WTC11 (cell line): Measurements from ENCODE around the gene CCR2. TPM values are rescaled to one million over a fixed set of nuclear protein-coding genes. Genes with fewer than 3 reads are reported as not detected.
A peak's percentile ranks its signal among the peaks of the same experiment; 100 is the strongest.

Experiments
- ATAC-seq: fragments of 200-7000 bp; cut with Tn5 transposase; 2 replicates; pipeline ENCODE4 v1.10.0; 2021; ENCODE audit warnings: mild to moderate bottlenecking, moderate library complexity
- CTCF ChIA-PET: fragments of 300-600 bp; sonication (Branson Sonifier 250); formaldehyde crosslinking; loops from one replicate; lab custom pipeline; 2021; ENCODE audit warnings: antibody characterized with exemption; lab: Charles Lee
- POLR2A ChIA-PET: fragments of 350-600 bp; sonication (Branson Sonifier 250); formaldehyde crosslinking; loops from one replicate; lab custom pipeline; 2021; ENCODE audit warnings: antibody characterized with exemption; lab: Charles Lee
- DNase-seq: peaks from one replicate; pipeline ENCODE4 v3.0.0; 2021; ENCODE audit warnings: low spot score
- H3K27ac Mint-ChIP-seq: 2 replicates; pipeline ENCODE4 v1.8.0; 2021; ENCODE audit warnings: mixed read lengths
- H3K27me3 Mint-ChIP-seq: 2 replicates; pipeline ENCODE4 v1.8.0; 2021; ENCODE audit warnings: low read depth, mild to moderate bottlenecking, moderate library complexity, mixed read lengths
- H3K36me3 Mint-ChIP-seq: 2 replicates; pipeline ENCODE4 v1.8.0; 2021; ENCODE audit warnings: mixed read lengths
- H3K4me1 Mint-ChIP-seq: 2 replicates; pipeline ENCODE4 v1.8.0; 2022; ENCODE audit warnings: mixed read lengths
- H3K4me3 Mint-ChIP-seq: 2 replicates; pipeline ENCODE4 v1.8.0; 2021; ENCODE audit warnings: mild to moderate bottlenecking, moderate library complexity, mixed read lengths
- H3K9me3 Mint-ChIP-seq: 2 replicates; pipeline ENCODE4 v1.8.0; 2021; ENCODE audit warnings: mixed read lengths
- ATF3 ChIP-seq: sonication (generic); formaldehyde crosslinking; conservative IDR thresholded peaks from 2 replicates; pipeline ENCODE4 v1.8.1; 2022; ENCODE audit warnings: mild to moderate bottlenecking, missing genetic modification reagents
- CREM ChIP-seq: sonication (generic); formaldehyde crosslinking; IDR thresholded peaks from 2 replicates; pipeline ENCODE4 v1.8.1; 2022; ENCODE audit warnings: mild to moderate bottlenecking, missing genetic modification reagents, moderate library complexity
- ESRRA ChIP-seq: sonication (generic); formaldehyde crosslinking; IDR thresholded peaks from 2 replicates; pipeline ENCODE4 v1.8.1; 2022; ENCODE audit warnings: mild to moderate bottlenecking, missing genetic modification reagents, borderline replicate concordance
- ETV6 ChIP-seq: sonication (generic); formaldehyde crosslinking; IDR thresholded peaks from 2 replicates; pipeline ENCODE4 v1.8.1; 2022; ENCODE audit warnings: mild to moderate bottlenecking, missing genetic modification reagents
- GRHL2 ChIP-seq: fragments of 250-450 bp; sonication (Bioruptor Pico); IDR thresholded peaks from 2 replicates; pipeline ENCODE4 v1.8.0; 2022; ENCODE audit warnings: mild to moderate bottlenecking, moderate library complexity; ENCODE audit not compliant: insufficient replicate concordance, severe bottlenecking
- JAZF1 ChIP-seq: fragments of 250-450 bp; sonication (Bioruptor Pico); IDR thresholded peaks from 2 replicates; pipeline ENCODE4 v1.9.0; 2021; ENCODE audit warnings: moderate library complexity, mild to moderate bottlenecking, inconsistent platforms
- JUN ChIP-seq: sonication (generic); formaldehyde crosslinking; IDR thresholded peaks from 2 replicates; pipeline ENCODE4 v1.8.0; 2023; ENCODE audit warnings: mild to moderate bottlenecking, missing genetic modification reagents
- MAX ChIP-seq: sonication (generic); formaldehyde crosslinking; IDR thresholded peaks from 2 replicates; pipeline ENCODE4 v1.8.0; 2022; ENCODE audit warnings: mild to moderate bottlenecking, missing genetic modification reagents
- NFATC4 ChIP-seq: fragments of 250-450 bp; sonication (Bioruptor Pico); IDR thresholded peaks from 2 replicates; pipeline ENCODE4 v1.9.0; 2021; ENCODE audit warnings: mild to moderate bottlenecking
- NR2C2 ChIP-seq: sonication (generic); formaldehyde crosslinking; IDR thresholded peaks from 2 replicates; pipeline ENCODE4 v1.8.0; 2022; ENCODE audit warnings: mild to moderate bottlenecking, missing genetic modification reagents
- RORB ChIP-seq: fragments of 250-450 bp; sonication (Bioruptor Pico); IDR thresholded peaks from 2 replicates; pipeline ENCODE4 v1.9.0; 2021; ENCODE audit warnings: mild to moderate bottlenecking
- USF1 ChIP-seq: sonication (generic); formaldehyde crosslinking; IDR thresholded peaks from 2 replicates; pipeline ENCODE4 v1.8.0; 2022; ENCODE audit warnings: mild to moderate bottlenecking, missing genetic modification reagents
- ZBTB21 ChIP-seq: sonication (generic); formaldehyde crosslinking; IDR thresholded peaks from 2 replicates; pipeline ENCODE4 v1.8.1; 2023; ENCODE audit warnings: mild to moderate bottlenecking, missing genetic modification reagents, borderline replicate concordance
- ZNF138 ChIP-seq: sonication (generic); formaldehyde crosslinking; conservative IDR thresholded peaks from 2 replicates; pipeline ENCODE4 v1.8.1; 2022; ENCODE audit warnings: mild to moderate bottlenecking, moderate library complexity, missing genetic modification reagents
- total RNA-seq: library from RNA; stranded (reverse); gene quantifications from 3 replicates; pipeline ENCODE4 v1.2.3, GENCODE V29; 2021

The CCR2 gene
- total RNA-seq, 1 experiment from 2014 or later: not detected

GRCh38 chr3:46407970-46408369, 54.1 kb downstream of the CCR2 start:
- ChIA-PET CTCF (interaction anchor here (1.5 to 2.7 kb wide), 3 partner anchors 19 to 54 kb away, joined by 3 to 9 read pairs (median 9); no protein-coding TSS in a partner anchor), POLR2A (no interaction called here)
- Mint-ChIP-seq H3K27ac (no peak overlapping the region), H3K4me3 (no peak overlapping the region), H3K9me3 (peaks cover 2% of the 10 kb centered on the region), H3K4me1 (peaks cover 2% of the 10 kb centered on the region; the same call in 1 of the 2 replicates)
- DNase-seq: no peak
- TF ChIP-seq JUN (CRISPR knock-in tag) (no peak), ESRRA (no peak), ETV6 (no peak)
- TF ChIP-seq, all 79 proteins: peak for 0
- Mint-ChIP-seq H3K36me3 (no peaks in the 10 kb centered on the region), H3K27me3 (no peaks in the 10 kb centered on the region)
- ATAC-seq: no peak

- no peaks in the 10 kb centered on the region for H3K27me3 Mint-ChIP-seq
- no peak overlapping the region for H3K4me3 Mint-ChIP-seq
- DNase-seq (peak; percentile 19), ATAC-seq (peak; percentile 38; the same call in 1 of the 2 replicates)
- POLR2A ChIA-PET: no interaction called here
- peaks cover 2% of the 10 kb centered on the region; the same call in 1 of the 2 replicates for H3K4me1 Mint-ChIP-seq
- H3K36me3 Mint-ChIP-seq: no peaks in the 10 kb centered on the region
- no peak overlapping the region for H3K27ac Mint-ChIP-seq
- CTCF ChIA-PET: interaction anchor here (1.5 to 2.7 kb wide), 3 partner anchors 18 to 54 kb away, joined by 3 to 9 read pairs (median 9); no protein-coding TSS in a partner anchor
- TF ChIP-seq ZBTB21 (CRISPR knock-in tag) (no peak), ZNF138 (no peak), NR2C2 (CRISPR knock-in tag) (no peak), MAX (CRISPR knock-in tag) (no peak), JAZF1 (CRISPR knock-in tag) (no peak), RORB (no peak), NFATC4 (CRISPR knock-in tag) (no peak), ATF3 (CRISPR knock-in tag) (no peak)
- H3K9me3 Mint-ChIP-seq: no peaks in the 10 kb centered on the region
Measured at GRCh38 chr3:46408853-46409252, 54.9 kb downstream of the CCR2 start.

GRCh38 chr3:46409739-46410489, 56.0 kb downstream of the CCR2 start:
- H3K27ac Mint-ChIP-seq: no peak overlapping the region
- DNase-seq: no peak
- ChIA-PET CTCF (interaction anchor here (1.3 to 1.9 kb wide), 5 partner anchors 10 to 202 kb away, joined by 3 to 9 read pairs (median 5); partner anchors contain the start of gene CCR1), POLR2A (no interaction called here)
- H3K36me3 Mint-ChIP-seq: no peaks in the 10 kb centered on the region
- no peak for ATAC-seq
- H3K4me3 Mint-ChIP-seq: no peak overlapping the region
- H3K4me1 Mint-ChIP-seq: peaks cover 2% of the 10 kb centered on the region; the same call in 1 of the 2 replicates
- no peaks in the 10 kb centered on the region for H3K27me3 Mint-ChIP-seq
- no peak for TF ChIP-seq RORB
- no peak for TF ChIP-seq CREM (CRISPR knock-in tag)
- TF ChIP-seq NFATC4 (CRISPR knock-in tag): no peak
- TF ChIP-seq USF1 (CRISPR knock-in tag): no peak
- TF ChIP-seq GRHL2 (CRISPR knock-in tag): no peak
- TF ChIP-seq, all 79 proteins: peak for 0
- H3K9me3 Mint-ChIP-seq: no peaks in the 10 kb centered on the region

Other genes starting within 250 kb of the CCR2 start
- not detected in 3 replicates for gene CCR1, start 145.8 kb upstream of the CCR2 start, total RNA-seq
- not detected in 3 replicates for gene CCR3, start 111.7 kb upstream of the CCR2 start, total RNA-seq
- gene CCR5, start 16.8 kb downstream of the CCR2 start, total RNA-seq: 0.09 TPM in 1 of 3 replicates, not detected in the others
- not detected in 3 replicates for gene CCRL2, start 53.1 kb downstream of the CCR2 start, total RNA-seq
- gene LTF, start 110.8 kb downstream of the CCR2 start, total RNA-seq: 0.14 to 0.30 TPM (median 0.22 TPM) in 3 replicates
- gene RTP3, start 143.9 kb downstream of the CCR2 start, total RNA-seq: not detected in 3 replicates
- 4.0 to 4.9 TPM (median 4.9 TPM) in 3 replicates for gene LRRC2, start 212.2 kb downstream of the CCR2 start, total RNA-seq